SH-SY5Y (cell line): Measurements from ENCODE around the gene CHTF18.

ENCODE experiments used
- GATA2 ChIP-seq: IDR thresholded peaks from 2 replicates; pipeline ENCODE4 v1.6.1; 2011; ENCODE audit warnings: mild to moderate bottlenecking, low read depth, low read length
- GATA3 ChIP-seq: IDR thresholded peaks from 2 replicates; pipeline ENCODE4 v1.6.1; 2011; ENCODE audit warnings: low read depth, mild to moderate bottlenecking, low read length, moderate library complexity

CHTF18 gene

GRCh38 chr16:800834-801511 lies 12.6 kb downstream of the CHTF18 start:
- TF ChIP-seq GATA2 (no peak), GATA3 (no peak)

GRCh38 chr16:801584-802363 lies 13.4 kb downstream of the CHTF18 start:
- TF ChIP-seq GATA2: no peak
- TF ChIP-seq GATA3: no peak

GRCh38 chr16:802461-802860 lies 14.0 kb downstream of the CHTF18 start:
- no peak for TF ChIP-seq GATA3
- no peak for TF ChIP-seq GATA2

GRCh38 chr16:802914-803753 lies 14.7 kb downstream of the CHTF18 start:
- no peak for TF ChIP-seq GATA3

DNA sequence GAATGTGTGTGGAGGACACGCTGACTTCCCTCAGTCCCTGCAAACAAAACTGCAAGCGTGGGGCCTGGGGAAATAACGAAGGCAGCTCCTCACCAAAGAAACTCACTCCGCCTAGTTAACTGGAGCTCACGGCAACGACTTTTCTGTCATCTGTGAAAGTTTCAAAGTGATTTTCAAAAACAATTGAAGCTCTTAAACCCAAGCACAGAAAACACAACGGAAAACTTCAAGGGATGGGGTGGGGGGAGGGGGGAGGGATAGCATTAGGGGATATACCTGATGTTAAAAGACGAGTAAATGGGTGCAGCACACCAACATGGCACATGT lies 15.3 kb downstream of the CHTF18 start:
- TF ChIP-seq GATA3 (no peak), GATA2 (no peak)

DNA sequence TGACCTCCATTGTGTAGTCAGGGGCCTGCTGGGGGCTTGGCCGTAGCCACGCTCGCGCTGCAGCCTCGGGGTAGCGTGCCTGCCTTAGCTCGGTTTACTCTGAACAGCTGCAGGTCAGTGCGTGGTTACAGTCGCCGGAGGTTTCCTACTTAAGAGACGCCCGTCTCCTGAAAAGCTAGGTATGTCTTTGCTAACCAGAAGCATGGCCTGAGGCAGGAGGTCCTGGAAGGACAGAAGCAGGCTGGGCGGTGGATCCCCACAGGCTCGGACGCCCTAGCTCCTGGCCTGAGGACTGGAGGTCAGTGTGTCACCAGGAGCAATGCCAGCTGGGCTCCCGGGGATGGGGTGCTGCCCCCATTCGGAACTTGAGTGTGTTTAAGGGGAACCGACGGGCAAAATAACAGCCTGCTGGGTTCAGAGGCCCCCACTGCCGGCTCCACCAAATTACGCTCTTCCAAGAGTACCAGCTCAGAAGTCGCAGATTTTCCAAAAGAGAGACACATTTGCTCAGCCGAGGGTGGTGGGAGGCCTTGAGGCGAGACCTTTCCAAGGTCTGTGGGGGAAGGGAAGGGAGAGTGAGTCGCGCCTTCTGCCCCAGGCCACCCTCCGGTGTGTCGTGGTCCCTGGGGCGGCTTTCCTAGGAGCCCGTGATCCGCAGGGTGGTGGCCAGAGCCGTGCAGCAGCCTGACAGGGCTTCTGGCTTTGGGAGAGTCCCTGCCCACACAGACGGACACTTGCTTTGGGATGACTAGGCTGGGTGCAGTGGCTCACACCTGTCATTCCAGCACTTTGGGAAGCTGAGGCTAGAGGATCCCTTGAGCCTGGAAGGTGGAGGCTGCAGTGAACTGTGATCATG lies 16.0 kb downstream of the CHTF18 start:
- no peak for TF ChIP-seq GATA3
- TF ChIP-seq GATA2: no peak

- TF ChIP-seq GATA2 (no peak), GATA3 (no peak)
Measured at GRCh38 chr16:805474-805873, 17.1 kb downstream of the CHTF18 start.

DNA sequence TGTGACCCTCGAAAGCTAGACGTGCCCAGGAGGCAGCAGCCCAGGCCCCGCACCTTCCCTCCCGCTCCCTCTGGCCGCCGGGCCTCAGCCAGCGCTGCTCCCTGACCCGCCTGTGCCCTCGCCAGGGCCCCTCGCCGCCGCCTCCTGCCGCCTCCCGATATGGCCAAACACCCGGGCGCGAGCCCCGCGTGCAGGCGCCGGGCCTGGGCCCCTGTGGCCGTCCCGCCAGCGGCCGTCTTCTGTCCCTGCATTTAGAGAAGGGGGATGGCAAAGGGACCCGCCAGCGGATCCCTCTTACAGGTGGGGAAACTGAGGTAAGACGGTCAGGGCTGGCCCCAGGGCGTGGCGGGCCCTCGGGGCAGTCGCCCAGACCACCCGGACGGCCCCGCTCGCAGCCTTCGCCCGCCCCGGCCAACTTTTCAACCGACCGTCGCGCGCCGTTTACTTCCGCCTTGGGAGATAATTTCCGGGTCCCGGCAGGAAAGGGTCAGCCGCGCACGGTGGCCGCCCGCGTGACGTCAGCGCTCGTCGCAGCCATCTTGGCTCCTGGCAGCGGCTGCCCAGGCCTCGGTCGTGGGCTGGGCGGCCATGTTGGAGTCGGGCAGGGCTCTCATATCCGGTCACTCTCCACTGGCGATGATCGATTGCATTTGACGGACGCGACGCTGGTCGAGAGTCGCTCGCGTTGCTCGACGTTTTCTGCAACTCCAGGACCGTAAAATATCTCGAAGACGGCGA lies 19.1 kb downstream of the CHTF18 start:
- TF ChIP-seq GATA3 (no peak), GATA2 (no peak)

GRCh38 chr16:808085-808386 lies 19.6 kb downstream of the CHTF18 start:
- no peak for TF ChIP-seq GATA2
- TF ChIP-seq GATA3: no peak

DNA sequence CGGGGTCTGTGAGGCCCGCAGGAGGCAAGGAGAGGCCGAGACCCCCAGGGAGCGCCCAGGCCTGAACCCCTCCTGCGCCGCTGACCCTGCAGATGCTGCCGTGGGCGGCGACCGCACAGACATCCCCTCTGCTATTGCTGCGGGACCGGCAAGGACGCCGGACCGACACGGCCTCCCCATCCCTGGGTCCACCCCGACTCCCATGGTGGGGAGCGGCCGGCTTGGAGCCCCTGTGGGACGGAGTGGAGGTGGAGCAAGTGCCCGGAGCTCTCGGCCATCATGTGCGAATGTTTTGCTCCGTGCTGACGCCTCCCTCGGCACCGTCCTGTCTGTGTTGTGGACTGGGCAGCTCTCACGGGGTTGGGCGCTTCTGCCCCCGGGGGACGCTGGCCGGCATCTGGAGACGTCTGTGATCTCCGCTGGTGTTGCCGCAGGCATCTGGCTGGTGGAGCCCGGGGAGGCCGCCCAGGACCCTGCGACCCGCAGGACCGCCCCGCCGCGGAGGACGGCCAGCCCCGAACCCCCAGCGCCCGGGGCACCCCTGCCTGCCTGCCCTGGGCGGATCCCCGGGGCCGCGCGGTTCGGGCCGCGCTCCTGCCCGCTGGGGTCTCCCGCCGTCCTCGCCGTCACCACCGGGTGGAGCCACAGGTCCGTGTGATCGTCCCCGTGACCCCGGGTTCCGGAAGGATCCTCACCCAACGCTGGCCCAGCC lies 24.9 kb downstream of the CHTF18 start:
- TF ChIP-seq GATA2 (no peak), GATA3 (no peak)

GRCh38 chr16:813916-814412 lies 25.5 kb downstream of the CHTF18 start:
- TF ChIP-seq GATA2 (no peak), GATA3 (no peak)

- TF ChIP-seq GATA3 (no peak), GATA2 (no peak)
Measured at GRCh38 chr16:814974-815373, 26.6 kb downstream of the CHTF18 start.

DNA sequence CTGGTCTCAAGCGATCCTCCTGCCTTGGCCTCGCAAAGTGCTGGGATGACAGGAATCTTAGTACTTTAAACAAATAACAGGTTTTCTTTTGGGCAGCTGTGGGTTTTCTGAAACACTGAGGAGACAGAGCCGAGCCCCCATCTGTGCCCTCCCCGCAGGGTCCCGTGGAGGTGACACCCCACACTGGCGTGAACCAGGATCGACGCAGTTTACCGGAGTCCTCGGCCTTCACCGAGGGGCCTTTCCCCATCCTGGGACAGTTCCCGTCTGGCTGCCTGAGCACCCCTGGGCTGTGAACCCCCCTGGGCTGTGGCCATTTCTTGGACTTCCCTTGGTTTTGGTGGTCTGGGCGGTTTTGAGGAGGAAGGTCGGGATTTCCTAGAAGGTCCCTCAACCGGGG lies 27.4 kb downstream of the CHTF18 start:
- TF ChIP-seq GATA3 (no peak), GATA2 (no peak)
